ENCODE measurements around the gene ZIC1.

ZIC1 gene

DNA sequence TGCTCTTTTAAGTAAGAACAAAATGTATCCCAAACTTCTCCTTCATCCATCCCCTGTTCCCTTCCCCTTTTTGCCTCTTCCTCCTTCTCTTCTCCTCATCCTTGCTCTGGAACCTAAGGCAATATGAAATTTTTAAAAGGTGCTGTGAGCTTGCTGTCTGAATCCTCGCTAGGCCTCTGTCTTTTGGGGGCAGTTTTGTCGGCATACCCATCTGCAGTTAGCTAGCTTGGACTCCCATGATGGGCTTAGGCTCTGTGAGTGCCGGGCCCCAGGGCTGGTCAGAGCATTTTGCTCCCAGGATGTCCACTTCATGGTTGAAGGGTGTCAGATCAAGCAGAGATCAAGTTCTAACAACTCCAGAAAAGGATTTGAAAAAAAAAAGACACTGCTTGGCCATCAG, 18.6 kb downstream of the ZIC1 start:
- no peaks in the 10 kb centered on the region for H3K9me3 ChIP-seq (ENCODE audit: insufficient read depth, low read length)
- no peak overlapping the region for H2AFZ ChIP-seq (ENCODE audit: low read depth, low read length)
- no peak overlapping the region for H3K27ac ChIP-seq (ENCODE audit: low read length)
- H3K36me3 ChIP-seq (replicated peaks; ENCODE audit: low read depth, low read length), result no peaks in the 10 kb centered on the region
- no peak overlapping the region for H3K9ac ChIP-seq (ENCODE audit: low read length)
- H3K27me3 ChIP-seq (ENCODE audit: low read depth, low read length), result no peaks in the 10 kb centered on the region
- H3K4me2 ChIP-seq (ENCODE audit: low read length), result no peak overlapping the region
- no peak overlapping the region for H3K4me3 ChIP-seq (ENCODE audit: low read length)
- H3K79me2 ChIP-seq (ENCODE audit: low read length), result no peaks in the 10 kb centered on the region
- no peaks in the 10 kb centered on the region for H4K20me1 ChIP-seq (ENCODE audit: insufficient read depth, low read length)
- no peaks in the 10 kb centered on the region; the same call in 1 of the 2 replicates for H3K4me1 ChIP-seq (ENCODE audit: low read length)
- TF ChIP-seq EZH2phosphoT487 (IDR thresholded peaks at IDR 0.05; ENCODE audit: low read depth), result no peak
- TF ChIP-seq, protein P1, sequence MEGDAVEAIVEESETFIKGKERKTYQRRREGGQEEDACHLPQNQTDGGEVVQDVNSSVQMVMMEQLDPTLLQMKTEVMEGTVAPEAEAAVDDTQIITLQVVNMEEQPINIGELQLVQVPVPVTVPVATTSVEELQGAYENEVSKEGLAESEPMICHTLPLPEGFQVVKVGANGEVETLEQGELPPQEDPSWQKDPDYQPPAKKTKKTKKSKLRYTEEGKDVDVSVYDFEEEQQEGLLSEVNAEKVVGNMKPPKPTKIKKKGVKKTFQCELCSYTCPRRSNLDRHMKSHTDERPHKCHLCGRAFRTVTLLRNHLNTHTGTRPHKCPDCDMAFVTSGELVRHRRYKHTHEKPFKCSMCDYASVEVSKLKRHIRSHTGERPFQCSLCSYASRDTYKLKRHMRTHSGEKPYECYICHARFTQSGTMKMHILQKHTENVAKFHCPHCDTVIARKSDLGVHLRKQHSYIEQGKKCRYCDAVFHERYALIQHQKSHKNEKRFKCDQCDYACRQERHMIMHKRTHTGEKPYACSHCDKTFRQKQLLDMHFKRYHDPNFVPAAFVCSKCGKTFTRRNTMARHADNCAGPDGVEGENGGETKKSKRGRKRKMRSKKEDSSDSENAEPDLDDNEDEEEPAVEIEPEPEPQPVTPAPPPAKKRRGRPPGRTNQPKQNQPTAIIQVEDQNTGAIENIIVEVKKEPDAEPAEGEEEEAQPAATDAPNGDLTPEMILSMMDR (IDR thresholded peaks at IDR 0.05; ENCODE audit: low read depth, low read length), result no peak

GRCh38 chr3:147428326-147428725, 19.2 kb downstream of the ZIC1 start:
- H3K4me2 ChIP-seq (ENCODE audit: low read length), result no peak overlapping the region
- H3K9me3 ChIP-seq (ENCODE audit: insufficient read depth, low read length), result no peaks in the 10 kb centered on the region
- no peak overlapping the region for H3K4me3 ChIP-seq (ENCODE audit: low read length)
- no peak for TF ChIP-seq EZH2phosphoT487 (IDR thresholded peaks at IDR 0.05; ENCODE audit: low read depth)
- TF ChIP-seq, protein P1 (IDR thresholded peaks at IDR 0.05; ENCODE audit: low read depth, low read length), result no peak
- H3K9ac ChIP-seq (ENCODE audit: low read length), result no peak overlapping the region
- H2AFZ ChIP-seq (ENCODE audit: low read depth, low read length), result no peak overlapping the region
- H3K36me3 ChIP-seq (replicated peaks; ENCODE audit: low read depth, low read length), result no peaks in the 10 kb centered on the region
- no peaks in the 10 kb centered on the region; the same call in 1 of the 2 replicates for H3K4me1 ChIP-seq (ENCODE audit: low read length)
- no peaks in the 10 kb centered on the region for H4K20me1 ChIP-seq (ENCODE audit: insufficient read depth, low read length)
- H3K27ac ChIP-seq (ENCODE audit: low read length), result no peak overlapping the region
- no peaks in the 10 kb centered on the region for H3K79me2 ChIP-seq (ENCODE audit: low read length)
- H3K27me3 ChIP-seq (ENCODE audit: low read depth, low read length), result no peaks in the 10 kb centered on the region

DNA sequence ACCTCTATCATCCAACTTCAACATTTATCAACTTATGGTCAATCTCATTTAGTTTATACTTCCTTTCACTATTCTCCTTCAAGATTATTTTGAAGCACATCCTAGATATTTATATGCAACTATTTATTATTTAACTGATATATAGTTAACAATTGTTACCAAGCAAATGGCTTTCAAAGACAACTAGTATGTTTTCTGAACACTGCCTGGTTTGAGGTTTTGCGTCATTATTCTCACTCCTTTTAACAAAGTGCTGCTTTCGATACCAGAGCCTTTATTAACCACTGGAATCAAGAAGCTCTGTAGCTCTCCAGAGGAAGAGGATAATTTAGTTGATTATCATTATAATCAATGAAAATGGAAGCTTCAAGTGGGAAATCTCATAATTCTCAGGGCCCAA, 19.6 kb downstream of the ZIC1 start:
- Histone ChIP-seq H3K4me3 (ENCODE audit: low read length) (no peak overlapping the region), H2AFZ (ENCODE audit: low read depth, low read length) (no peak overlapping the region), H3K79me2 (ENCODE audit: low read length) (no peaks in the 10 kb centered on the region), H3K9ac (ENCODE audit: low read length) (no peak overlapping the region), H3K4me2 (ENCODE audit: low read length) (no peak overlapping the region), H4K20me1 (ENCODE audit: insufficient read depth, low read length) (no peaks in the 10 kb centered on the region), H3K27ac (ENCODE audit: low read length) (no peak overlapping the region), H3K9me3 (ENCODE audit: insufficient read depth, low read length) (no peaks in the 10 kb centered on the region), H3K36me3 (replicated peaks; ENCODE audit: low read depth, low read length) (no peaks in the 10 kb centered on the region), H3K4me1 (ENCODE audit: low read length) (no peaks in the 10 kb centered on the region; the same call in 1 of the 2 replicates), H3K27me3 (ENCODE audit: low read depth, low read length) (no peaks in the 10 kb centered on the region)
- TF ChIP-seq EZH2phosphoT487 (IDR thresholded peaks at IDR 0.05; ENCODE audit: low read depth), result no peak
- TF ChIP-seq, protein P1 (IDR thresholded peaks at IDR 0.05; ENCODE audit: low read depth, low read length), result no peak

GRCh38 chr3:147431751-147432150, 22.6 kb downstream of the ZIC1 start:
- Histone ChIP-seq H3K9me3 (ENCODE audit: insufficient read depth, low read length) (no peaks in the 10 kb centered on the region), H3K4me2 (ENCODE audit: low read length) (no peak overlapping the region), H3K4me1 (ENCODE audit: low read length) (no peaks in the 10 kb centered on the region; the same call in 1 of the 2 replicates), H3K9ac (ENCODE audit: low read length) (no peak overlapping the region), H3K27ac (ENCODE audit: low read length) (no peak overlapping the region), H3K27me3 (ENCODE audit: low read depth, low read length) (no peaks in the 10 kb centered on the region), H2AFZ (ENCODE audit: low read depth, low read length) (no peak overlapping the region), H4K20me1 (ENCODE audit: insufficient read depth, low read length) (no peaks in the 10 kb centered on the region), H3K4me3 (ENCODE audit: low read length) (no peak overlapping the region), H3K79me2 (ENCODE audit: low read length) (no peaks in the 10 kb centered on the region), H3K36me3 (replicated peaks; ENCODE audit: low read depth, low read length) (no peaks in the 10 kb centered on the region)
- no peak for TF ChIP-seq EZH2phosphoT487 (IDR thresholded peaks at IDR 0.05; ENCODE audit: low read depth)
- TF ChIP-seq, protein P1 (IDR thresholded peaks at IDR 0.05; ENCODE audit: low read depth, low read length), result no peak

Data from OCI-LY3 (cell line).